VCaP (cell line): ENCODE data around the gene TAF6L.

Experiments used
- H3K27ac ChIP-seq: fragments of 450-650 bp; 2 replicates; pipeline ENCODE4 v1.5.1; 2017
- TF ChIP-seq, protein P1 (sequence below): fragments of 450-650 bp; conservative IDR thresholded peaks from 2 replicates; pipeline ENCODE4 v1.5.1; 2017; ENCODE audit warnings: mild to moderate bottlenecking, moderate library complexity

The TAF6L gene

DNA sequence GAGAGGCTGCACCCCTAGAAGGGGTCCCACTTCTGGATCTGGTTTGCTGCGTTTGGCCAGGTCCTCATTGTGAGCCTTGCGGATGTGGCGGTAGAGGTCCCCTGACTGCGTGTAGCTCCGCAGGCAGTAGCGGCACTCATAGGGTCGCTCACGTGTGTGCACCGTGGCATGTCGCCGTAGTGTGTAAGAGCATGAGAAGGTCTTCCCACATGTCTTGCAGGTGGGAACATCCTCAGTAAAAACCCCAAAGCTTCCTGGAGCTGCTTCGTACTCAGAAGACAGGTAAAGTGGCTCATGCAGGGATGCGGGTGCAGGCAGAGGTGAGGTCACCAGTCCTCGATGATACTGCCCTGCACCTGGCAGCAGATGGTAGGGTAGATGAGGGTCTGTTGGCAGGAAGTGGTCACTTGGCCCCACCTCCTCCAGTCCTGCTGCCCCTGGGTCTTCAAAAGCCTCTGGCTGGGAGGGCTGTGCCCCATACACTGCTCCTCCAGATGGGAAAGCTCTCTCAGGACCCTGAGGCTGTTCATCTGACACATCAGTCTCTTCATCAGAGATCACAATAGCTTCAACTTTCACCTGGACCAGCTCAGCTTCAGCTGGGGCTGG lies 18.9 kb upstream of the TAF6L start:
- no peak overlapping the region for H3K27ac ChIP-seq

GRCh38 chr11:62752994-62753735 lies 18.0 kb upstream of the TAF6L start:
- TF ChIP-seq, protein P1, sequence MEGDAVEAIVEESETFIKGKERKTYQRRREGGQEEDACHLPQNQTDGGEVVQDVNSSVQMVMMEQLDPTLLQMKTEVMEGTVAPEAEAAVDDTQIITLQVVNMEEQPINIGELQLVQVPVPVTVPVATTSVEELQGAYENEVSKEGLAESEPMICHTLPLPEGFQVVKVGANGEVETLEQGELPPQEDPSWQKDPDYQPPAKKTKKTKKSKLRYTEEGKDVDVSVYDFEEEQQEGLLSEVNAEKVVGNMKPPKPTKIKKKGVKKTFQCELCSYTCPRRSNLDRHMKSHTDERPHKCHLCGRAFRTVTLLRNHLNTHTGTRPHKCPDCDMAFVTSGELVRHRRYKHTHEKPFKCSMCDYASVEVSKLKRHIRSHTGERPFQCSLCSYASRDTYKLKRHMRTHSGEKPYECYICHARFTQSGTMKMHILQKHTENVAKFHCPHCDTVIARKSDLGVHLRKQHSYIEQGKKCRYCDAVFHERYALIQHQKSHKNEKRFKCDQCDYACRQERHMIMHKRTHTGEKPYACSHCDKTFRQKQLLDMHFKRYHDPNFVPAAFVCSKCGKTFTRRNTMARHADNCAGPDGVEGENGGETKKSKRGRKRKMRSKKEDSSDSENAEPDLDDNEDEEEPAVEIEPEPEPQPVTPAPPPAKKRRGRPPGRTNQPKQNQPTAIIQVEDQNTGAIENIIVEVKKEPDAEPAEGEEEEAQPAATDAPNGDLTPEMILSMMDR: no peak
- H3K27ac ChIP-seq: peak overlapping the region; percentile 76

More for the DNA sequence above, 18.9 kb upstream of the TAF6L start:
- TF ChIP-seq, protein P1: no peak

DNA sequence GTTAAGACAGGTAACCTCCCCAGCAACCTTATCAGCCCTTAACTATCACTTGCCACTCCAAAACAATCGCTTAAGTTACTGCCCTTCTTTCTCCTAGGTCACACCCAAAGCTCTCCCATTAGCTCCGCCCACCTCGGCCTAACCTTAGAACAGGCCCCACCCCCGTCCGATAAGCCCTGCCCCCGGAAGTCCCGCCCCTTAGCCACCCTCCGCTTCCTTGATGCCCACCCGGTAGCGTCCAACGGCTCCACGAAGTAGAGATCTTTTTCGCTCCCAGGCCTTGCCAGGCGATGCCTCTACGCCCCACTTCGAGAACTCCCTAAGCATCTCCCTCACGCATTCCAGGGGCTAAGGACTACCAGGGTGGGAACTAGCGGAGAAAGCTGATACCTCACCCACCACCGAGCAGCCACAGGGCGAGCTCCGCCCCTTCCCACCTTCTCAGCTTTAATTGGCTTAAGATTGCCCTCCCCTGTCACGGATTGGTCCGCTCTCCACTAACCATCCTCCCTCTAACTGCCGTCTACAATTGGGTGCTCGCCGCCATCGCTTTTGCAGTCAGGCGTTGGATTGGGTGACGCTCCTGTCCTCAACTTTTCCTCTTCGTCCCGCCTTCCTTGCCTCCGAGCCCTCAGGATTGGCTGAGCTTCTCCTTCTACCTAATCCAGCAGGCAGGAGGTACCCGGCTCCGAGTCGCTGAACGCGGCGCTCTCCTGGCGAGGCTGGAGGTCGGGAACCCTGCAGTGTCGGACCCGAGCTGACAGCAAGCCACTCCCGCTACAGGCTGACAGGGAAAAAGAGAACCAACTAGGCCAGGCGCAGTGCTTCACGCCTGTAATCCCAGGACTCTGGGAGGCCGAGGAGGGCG lies 17.2 kb upstream of the TAF6L start, which contains the start of gene ZBTB3:
Gene ZBTB3 (minus strand): TSS at position 425 of the 868 bp plus-strand sequence. CDS start 496 bp downstream, outside the sequence.
- peak within 1 kb of the TSS; percentile 76 for H3K27ac ChIP-seq
- TF ChIP-seq, protein P1: no peak

- H3K27ac ChIP-seq: no peak overlapping the region
- TF ChIP-seq, protein P1: no peak
Observed at GRCh38 chr11:62755086-62755615, 16.0 kb upstream of the TAF6L start.

- H3K27ac ChIP-seq: no peak overlapping the region
Observed at GRCh38 chr11:62757846-62758788, 13.1 kb upstream of the TAF6L start.

GRCh38 chr11:62760867-62761227 lies 10.3 kb upstream of the TAF6L start:
- peak overlapping the region; percentile 82 for H3K27ac ChIP-seq

More at GRCh38 chr11:62757846-62758788, 13.1 kb upstream of the TAF6L start:
- TF ChIP-seq, protein P1: no peak

DNA sequence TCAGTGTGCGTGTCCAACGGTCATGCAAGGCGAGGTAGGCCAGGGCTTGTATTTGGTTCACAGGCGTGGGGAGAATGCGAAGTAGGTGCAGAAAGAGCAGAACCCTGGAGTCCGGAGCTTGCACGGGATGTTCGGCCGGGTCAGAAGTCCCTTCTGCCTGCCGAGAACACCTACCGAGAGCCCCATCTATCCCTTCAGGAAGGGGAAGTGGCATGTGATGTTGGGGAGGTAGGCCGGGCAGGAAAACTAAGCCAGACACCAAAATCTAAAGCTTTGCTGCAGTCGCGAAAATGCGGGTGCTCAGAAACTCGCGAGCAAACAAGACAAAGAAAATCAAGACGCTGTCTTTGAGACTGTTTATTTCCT lies 435 bp upstream of the TAF6L start:
- TF ChIP-seq, protein P1: no peak
- H3K27ac ChIP-seq: peak overlapping the region; percentile 84
